ENCODE results near the gene ORC3.

The ORC3 gene

DNA sequence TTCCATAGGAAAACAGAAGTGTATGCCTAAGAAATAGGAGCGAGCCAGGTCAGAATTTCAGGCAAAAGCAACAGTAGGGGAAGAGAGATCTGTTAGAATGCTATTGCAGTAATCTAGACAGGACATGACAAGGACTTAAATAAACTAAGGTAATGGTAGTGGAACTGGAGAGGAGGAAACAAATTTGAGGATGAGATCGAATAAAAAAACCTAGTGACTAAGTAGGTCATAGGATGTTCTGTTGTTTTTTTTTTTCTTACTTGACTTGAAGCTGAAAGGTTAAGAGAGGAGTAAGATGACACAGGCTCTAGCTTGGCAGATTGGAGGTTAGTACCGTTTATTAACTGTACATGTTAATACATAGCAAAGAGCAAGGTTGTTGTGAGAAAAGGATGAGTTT, 28.6 kb downstream of the ORC3 start:
- Histone ChIP-seq H4K20me1 (no peaks in the 10 kb centered on the region), H3K36me3 (peaks cover 0 to 17% (median 7%) of the 10 kb centered on the region in 11 experiments; a peak in 9 of 22 replicates), H3K27me3 (no peaks in the 10 kb centered on the region), H3K9ac (no peak overlapping the region), H3K27ac (no peak overlapping the region), H3K4me2 (no peak overlapping the region), H3K4me3 (no peak overlapping the region), H3K9me3 (replicated peaks in 1 of 11) (no peaks in the 10 kb centered on the region), H3K4me1 (no peaks in the 10 kb centered on the region)
- no peak for TF ChIP-seq Cebpa-rat (IDR thresholded peaks at IDR 0.05)

DNA sequence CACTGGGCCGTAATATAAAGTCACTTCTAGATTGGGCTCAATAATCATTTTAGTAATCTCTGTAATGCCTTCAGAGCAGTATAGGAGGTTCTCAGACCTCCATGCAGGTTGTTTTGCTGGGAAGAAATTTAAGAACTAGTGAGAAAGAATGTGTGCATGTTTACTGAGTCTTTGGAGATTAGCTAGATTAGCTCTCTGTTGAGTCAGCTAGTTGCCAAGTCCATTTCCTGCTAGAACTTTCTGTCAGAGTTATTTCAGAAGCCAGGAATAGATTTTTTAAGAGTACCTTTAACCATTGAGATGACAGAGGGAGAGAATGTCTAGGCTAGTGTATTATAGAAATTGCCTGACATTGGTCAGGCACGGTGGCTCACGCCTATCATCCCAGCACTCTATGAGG, 33.3 kb downstream of the ORC3 start:
- Histone ChIP-seq H3K9me3 (replicated peaks in 1 of 11) (no peaks in the 10 kb centered on the region), H3K4me3 (no peak overlapping the region), H3K27ac (no peak overlapping the region), H3K36me3 (no peaks in the 10 kb centered on the region; a peak in 4 of 22 replicates), H3K27me3 (no peaks in the 10 kb centered on the region), H3K4me2 (no peak overlapping the region), H3K4me1 (no peaks in the 10 kb centered on the region), H4K20me1 (no peaks in the 10 kb centered on the region), H3K9ac (no peak overlapping the region)
- TF ChIP-seq Cebpa-rat (IDR thresholded peaks at IDR 0.05), result no peak

- no peaks in the 10 kb centered on the region for H4K20me1 ChIP-seq
- H3K4me3 ChIP-seq, result no peak overlapping the region
- peaks cover 0 to 4% (median 0%) of the 10 kb centered on the region in 11 experiments; a peak in 1 of 22 replicates for H3K36me3 ChIP-seq
- H3K9ac ChIP-seq, result no peak overlapping the region
- H3K9me3 ChIP-seq (replicated peaks in 1 of 11), result no peaks in the 10 kb centered on the region
- H3K4me2 ChIP-seq, result no peak overlapping the region
- H3K4me1 ChIP-seq, result no peaks in the 10 kb centered on the region
- no peak for TF ChIP-seq Cebpa-rat (IDR thresholded peaks at IDR 0.05)
- no peaks in the 10 kb centered on the region for H3K27me3 ChIP-seq
- H3K27ac ChIP-seq, result no peak overlapping the region
Measured at GRCh38 chr6:87628424-87628823, 38.5 kb downstream of the ORC3 start.

DNA sequence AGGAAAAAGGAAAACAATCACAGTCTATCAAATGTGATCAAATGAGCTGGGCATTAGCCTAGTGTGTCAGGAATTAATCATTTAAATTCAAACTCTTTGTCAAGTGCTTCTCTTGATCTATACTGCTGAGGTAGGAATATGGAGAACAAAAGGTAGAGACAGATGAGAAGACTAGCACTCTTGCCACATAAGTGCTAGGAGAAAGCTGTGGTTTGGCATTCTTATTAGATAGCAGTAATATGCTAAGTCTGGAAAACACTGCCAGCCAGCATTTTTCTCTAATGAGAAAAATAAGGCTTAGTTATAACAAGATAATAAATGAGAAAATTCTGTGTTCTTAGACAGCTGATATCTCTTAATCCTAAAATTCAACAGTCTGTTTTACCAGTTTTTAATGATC, 38.9 kb downstream of the ORC3 start:
- no peaks in the 10 kb centered on the region for H3K27me3 ChIP-seq
- no peaks in the 10 kb centered on the region for H3K4me1 ChIP-seq
- H3K9ac ChIP-seq, result no peak overlapping the region
- H3K9me3 ChIP-seq (replicated peaks in 1 of 11), result no peaks in the 10 kb centered on the region
- no peak overlapping the region for H3K4me3 ChIP-seq
- no peaks in the 10 kb centered on the region for H4K20me1 ChIP-seq
- H3K27ac ChIP-seq, result no peak overlapping the region
- 0 out of 22 replicates have a peak, but pooled peaks cover 0 to 4% (median 0%) of the 10 kb centered on the region in 11 experiments for H3K36me3 ChIP-seq
- TF ChIP-seq Cebpa-rat (IDR thresholded peaks at IDR 0.05), result no peak
- no peak overlapping the region for H3K4me2 ChIP-seq

- Histone ChIP-seq H3K9ac (no peak overlapping the region), H3K36me3 (peaks cover 0 to 7% (median 0%) of the 10 kb centered on the region in 11 experiments; a peak in 1 of 22 replicates), H4K20me1 (no peaks in the 10 kb centered on the region), H3K9me3 (replicated peaks in 1 of 11) (no peaks in the 10 kb centered on the region), H3K4me3 (no peak overlapping the region), H3K27ac (no peak overlapping the region), H3K4me2 (no peak overlapping the region), H3K4me1 (no peaks in the 10 kb centered on the region), H3K27me3 (no peaks in the 10 kb centered on the region)
- no peak for TF ChIP-seq Cebpa-rat (IDR thresholded peaks at IDR 0.05)
Measured at GRCh38 chr6:87630746-87631145, 40.8 kb downstream of the ORC3 start.

GRCh38 chr6:87633851-87634250, 43.9 kb downstream of the ORC3 start:
- peaks cover 0 to 17% (median 4%) of the 10 kb centered on the region in 11 experiments; a peak in 7 of 22 replicates for H3K36me3 ChIP-seq

GRCh38 chr6:87636315-87636714, 46.4 kb downstream of the ORC3 start:
- no peak overlapping the region for H3K4me2 ChIP-seq
- no peak overlapping the region for H3K27ac ChIP-seq
- peaks cover 0 to 20% (median 6%) of the 10 kb centered on the region in 11 experiments; a peak in 9 of 22 replicates for H3K36me3 ChIP-seq
- no peak for TF ChIP-seq Cebpa-rat (IDR thresholded peaks at IDR 0.05)
- no peak overlapping the region for H3K9ac ChIP-seq
- no peaks in the 10 kb centered on the region for H3K9me3 ChIP-seq (replicated peaks in 1 of 11)
- H3K4me1 ChIP-seq, result peaks cover 0 to 2% (median 0%) of the 10 kb centered on the region in 10 experiments; a peak in 1 of 20 replicates
- no peaks in the 10 kb centered on the region for H4K20me1 ChIP-seq
- H3K4me3 ChIP-seq, result no peak overlapping the region
- no peaks in the 10 kb centered on the region for H3K27me3 ChIP-seq

More at GRCh38 chr6:87633851-87634250, 43.9 kb downstream of the ORC3 start:
- Histone ChIP-seq H3K4me2 (no peak overlapping the region), H3K4me3 (no peak overlapping the region), H3K9ac (no peak overlapping the region), H3K27me3 (no peaks in the 10 kb centered on the region), H3K4me1 (peaks cover 0 to 2% (median 0%) of the 10 kb centered on the region in 10 experiments; a peak in 1 of 20 replicates), H3K27ac (no peak overlapping the region), H3K9me3 (replicated peaks in 1 of 11) (no peaks in the 10 kb centered on the region), H4K20me1 (no peaks in the 10 kb centered on the region)
- TF ChIP-seq Cebpa-rat (IDR thresholded peaks at IDR 0.05), result no peak

DNA sequence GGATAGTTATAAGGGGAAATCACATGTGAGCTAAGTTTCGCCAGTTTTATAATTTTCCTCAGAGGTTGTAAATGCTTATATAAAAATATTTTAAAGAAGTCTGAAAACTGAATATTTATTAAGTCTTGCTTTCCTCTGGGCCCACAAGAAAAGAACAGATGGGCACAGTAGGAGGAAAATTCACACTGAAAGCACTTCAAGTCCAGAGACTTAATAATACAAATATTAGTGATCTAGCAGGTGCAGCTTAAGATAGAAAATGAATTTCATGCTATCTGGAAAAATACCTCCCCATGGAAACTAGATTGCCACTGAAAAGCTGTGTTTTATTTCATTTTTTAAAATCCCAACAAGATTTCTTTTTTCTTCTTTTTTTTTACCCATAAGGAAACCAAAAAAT, 47.2 kb downstream of the ORC3 start:
- Histone ChIP-seq H3K27me3 (no peaks in the 10 kb centered on the region), H3K27ac (no peak overlapping the region), H3K9me3 (replicated peaks in 1 of 11) (no peaks in the 10 kb centered on the region), H3K9ac (no peak overlapping the region), H4K20me1 (no peaks in the 10 kb centered on the region), H3K4me3 (no peak overlapping the region), H3K4me1 (peaks cover 0 to 2% (median 0%) of the 10 kb centered on the region in 10 experiments; a peak in 1 of 20 replicates), H3K36me3 (peaks cover 0 to 20% (median 6%) of the 10 kb centered on the region in 11 experiments; a peak in 9 of 22 replicates), H3K4me2 (no peak overlapping the region)
- TF ChIP-seq Cebpa-rat (IDR thresholded peaks at IDR 0.05), result no peak

- Histone ChIP-seq H3K9ac (no peak overlapping the region), H3K4me3 (no peak overlapping the region), H3K4me1 (peaks cover 0 to 2% (median 0%) of the 10 kb centered on the region in 10 experiments; a peak in 1 of 20 replicates), H3K27me3 (no peaks in the 10 kb centered on the region), H4K20me1 (no peaks in the 10 kb centered on the region), H3K27ac (no peak overlapping the region), H3K9me3 (replicated peaks in 1 of 11) (no peaks in the 10 kb centered on the region), H3K4me2 (no peak overlapping the region), H3K36me3 (peaks cover 0 to 20% (median 6%) of the 10 kb centered on the region in 11 experiments; a peak in 9 of 22 replicates)
- no peak for TF ChIP-seq Cebpa-rat (IDR thresholded peaks at IDR 0.05)
Measured at GRCh38 chr6:87639373-87639772, 49.4 kb downstream of the ORC3 start.

- H3K4me3 ChIP-seq, result no peak overlapping the region
Measured at GRCh38 chr6:87641065-87641692, 51.2 kb downstream of the ORC3 start.

More at GRCh38 chr6:87641065-87641692, 51.2 kb downstream of the ORC3 start:
- Histone ChIP-seq H3K36me3 (peaks cover 0 to 15% (median 5%) of the 10 kb centered on the region in 11 experiments; a peak in 9 of 22 replicates), H3K9ac (no peak overlapping the region), H3K27ac (no peak overlapping the region), H3K9me3 (replicated peaks in 1 of 11) (no peaks in the 10 kb centered on the region), H3K27me3 (no peaks in the 10 kb centered on the region), H3K4me2 (no peak overlapping the region), H3K4me1 (peaks cover 0 to 2% (median 0%) of the 10 kb centered on the region in 10 experiments; a peak in 2 of 20 replicates), H4K20me1 (no peaks in the 10 kb centered on the region)
- no peak for TF ChIP-seq Cebpa-rat (IDR thresholded peaks at IDR 0.05)

Data from BLaER1 treated with 17β-estradiol and CSF1 and Interleukin-3, amounts not matched to agents 10 nM and 100 nM (cell line).